Heart left ventricle (tissue), 13 donors: ENCODE measurements around the gene HOXB3.

Source experiments
- CTCF ChIP-seq, 12 donors: fragments of 200-600 bp; sonication (generic) in 4 of 12; IDR thresholded peaks; one replicate each; pipeline versions ENCODE4 v1.5.0 to v1.8.0; 2018 to 2022; ENCODE audit warnings: antibody characterized with exemption in 12 of 12, mild to moderate bottlenecking in 5 of 12
- POLR2A ChIP-seq, 2 donors: fragments of 450-650 bp; IDR thresholded peaks; one replicate each; pipeline ENCODE4 v1.6.1; 2017; ENCODE audit warnings: antibody characterized with exemption in 2 of 2, mild to moderate bottlenecking in 2 of 2, moderate library complexity in 2 of 2
- donor health status: ischemic (EF 13 %, LVEDD 7.1; RV severe dilation, severe dysfunction).
- donor health status: DM: no; HTN: yes; CAD: no.
- donor health status: DM: no; HTN: no; CAD: no.
- donor health status: ischemic (EF 25% LVEDD 6.9; RV normal size, moderate dysfunction).
- donor health status: ischemic (EF 25% LVEDD 5.7; RV mildly dilated, moderate dysfunction).
- donor health status: ischemic (EF 35%, LVEDD 5.7; RV mildly dilated, moderate dysfunction).
- donor health status: nonischemic (EF 11% LVEDD 7.7; RV severe dilation, severe dysfunction).
- donor health status: DM: yes; HTN: yes; CAD: no.
- donor health status: PGD.
- donor health status: ischemic (EF 29% LVEDD 5.4; RV normal size, mild dysfunction).
- donor health status: nonischemic (EF 23%, LVEDD 6.1; RV moderate dilation, normal function).

- TF ChIP-seq CTCF (IDR thresholded peaks at IDR 0.05) (no peak), POLR2A (IDR thresholded peaks at IDR 0.05) (no peak)
Observed at GRCh38 chr17:48556576-48557401, 33.3 kb downstream of the HOXB3 start.
